GM20000 (cell line): ENCODE results near the gene TSLP.

ENCODE experiments used
- DNase-seq: peaks from one replicate; pipeline ENCODE4 v3.0.0; 2012; ENCODE audit warnings: low spot score
- CTCF ChIP-seq: IDR thresholded peaks from 2 replicates; pipeline ENCODE4 v1.5.1; 2012; ENCODE audit warnings: mild to moderate bottlenecking, control low read depth; ENCODE audit errors: extremely low read depth, missing control alignments

The TSLP gene

DNA sequence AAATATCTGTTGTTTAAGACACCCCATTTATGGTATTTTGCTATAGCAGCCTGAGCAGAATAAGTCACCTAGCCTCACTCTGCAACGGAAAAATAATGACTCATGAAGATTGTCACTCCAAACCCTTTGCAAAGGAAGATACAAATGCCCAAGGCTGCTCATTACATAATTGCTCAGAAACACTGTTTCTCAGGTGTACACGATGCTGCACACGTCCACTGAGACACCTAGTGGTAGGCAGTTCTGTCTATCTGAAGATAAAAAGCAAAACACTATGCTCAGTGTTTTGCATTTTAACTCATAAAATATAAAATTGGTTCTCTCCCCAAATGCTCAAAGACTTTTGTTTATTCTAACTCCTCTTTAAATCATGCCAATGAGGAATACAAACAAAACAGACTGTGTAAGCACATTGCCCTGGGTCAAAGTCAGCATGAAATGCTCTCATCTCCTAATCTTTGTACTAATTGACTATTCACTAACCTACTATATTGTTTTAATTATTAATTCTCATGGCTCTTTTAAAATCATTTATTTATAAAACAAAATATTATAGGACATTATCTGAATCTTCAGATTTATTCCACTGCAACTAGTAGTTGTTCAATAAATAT is 7.7 kb upstream of the TSLP start:
- peak; percentile 35 for TF ChIP-seq CTCF
- peak; percentile 38 for DNase-seq

- no peak for TF ChIP-seq CTCF
- no peak for DNase-seq
These were observed 5.1 kb upstream of the TSLP start for GRCh38 chr5:111066261-111066938.

DNA sequence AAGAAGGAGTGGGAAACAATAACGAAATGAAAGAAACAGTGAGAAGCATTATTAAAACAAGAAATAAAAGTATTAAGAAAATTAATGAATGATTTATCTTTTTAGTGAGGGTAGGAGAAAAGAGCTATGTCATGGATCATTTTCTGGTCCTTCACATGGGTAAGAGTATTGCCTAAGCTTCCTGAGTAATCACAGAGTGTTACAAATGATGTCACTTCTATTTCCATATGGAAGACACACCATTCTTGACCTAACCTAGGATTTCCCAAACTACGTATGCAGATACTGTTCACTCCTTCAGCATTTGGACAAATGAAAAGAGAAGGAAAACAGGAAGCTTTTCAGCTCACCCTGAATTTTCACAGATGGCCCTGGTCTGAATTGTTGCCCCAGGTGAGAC is 3.3 kb upstream of the TSLP start:
- TF ChIP-seq CTCF = no peak
- no peak for DNase-seq

GRCh38 chr5:111069839-111070238 is 1.7 kb upstream of the TSLP start:
- DNase-seq = no peak

DNA sequence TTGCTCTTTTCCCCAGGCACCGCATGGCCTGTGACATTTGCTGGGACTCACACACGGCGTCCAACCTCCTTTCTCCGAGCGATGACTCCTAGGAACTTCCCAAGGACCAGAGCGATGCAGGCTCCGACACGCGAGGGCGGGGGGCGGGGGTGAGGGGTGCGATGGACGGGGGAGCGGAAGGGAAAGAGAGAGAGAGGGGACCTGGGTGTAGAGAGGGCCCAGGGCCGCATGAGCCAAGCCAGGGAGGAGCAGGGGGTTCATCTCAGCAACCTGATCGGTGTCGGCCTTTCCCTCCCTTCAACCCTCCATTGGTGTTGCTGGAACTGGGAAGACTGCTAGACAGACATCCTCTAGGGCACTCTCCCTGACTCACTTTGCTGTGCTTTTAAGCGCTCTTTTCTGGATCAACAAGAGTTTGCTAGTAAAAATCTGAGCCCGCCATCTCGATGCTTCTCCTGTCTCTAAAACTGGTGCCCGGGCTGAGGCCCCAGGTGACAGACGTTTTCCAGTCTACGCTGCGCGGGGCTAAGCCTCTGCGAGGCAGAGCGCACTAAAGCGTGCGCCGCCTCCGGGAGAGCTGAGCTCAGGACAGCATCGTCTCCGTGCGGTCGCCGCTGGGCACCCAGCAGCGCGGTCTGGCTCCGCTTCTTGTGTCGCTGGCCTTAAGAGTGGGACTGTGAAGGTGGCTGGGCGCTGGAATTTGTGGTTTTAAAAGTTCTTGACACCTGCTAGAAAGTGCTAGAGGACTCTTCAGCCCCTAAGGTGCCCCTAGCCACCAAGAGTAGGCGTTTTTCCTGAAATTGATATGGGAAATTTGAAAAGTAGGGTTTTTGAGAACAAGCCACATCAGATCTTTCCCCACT is 1.0 kb upstream of the TSLP start:
- no peak for DNase-seq
- TF ChIP-seq CTCF = no peak

More at GRCh38 chr5:111069839-111070238, 1.7 kb upstream of the TSLP start:
- TF ChIP-seq CTCF = no peak

- DNase-seq = peak; percentile 48
- no peak for TF ChIP-seq CTCF
These were observed 1.6 kb downstream of the TSLP start for GRCh38 chr5:111072949-111073682.

DNA sequence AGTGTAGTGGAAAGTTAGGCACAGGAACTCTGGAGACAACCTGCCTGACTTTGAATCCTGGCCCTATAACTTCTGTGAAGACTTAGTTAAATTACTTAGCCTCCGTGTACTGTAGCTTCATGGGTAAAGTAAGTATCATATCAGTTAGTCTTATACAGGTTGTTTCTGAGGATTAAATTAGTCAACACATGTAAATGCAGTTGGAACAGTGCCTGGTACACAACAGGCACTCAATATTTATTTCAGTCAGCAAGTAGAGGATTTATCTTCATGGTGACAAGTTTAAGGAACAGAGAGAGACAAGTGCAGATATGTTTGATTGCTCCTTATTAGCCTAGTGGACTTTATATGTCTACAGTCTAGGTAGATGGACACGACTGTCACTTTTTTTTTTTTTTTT is 2.7 kb downstream of the TSLP start:
- DNase-seq = no peak
- TF ChIP-seq CTCF = no peak
